ENCODE results near the gene LCN2.
A peak's percentile ranks its signal among the peaks of the same experiment; 100 is the strongest.
"Not testable (repeated sequence)": the region's sequence is repeated elsewhere in the genome, so short reads cannot be mapped to it uniquely, and the experiment has no call there.

The LCN2 gene

DNA sequence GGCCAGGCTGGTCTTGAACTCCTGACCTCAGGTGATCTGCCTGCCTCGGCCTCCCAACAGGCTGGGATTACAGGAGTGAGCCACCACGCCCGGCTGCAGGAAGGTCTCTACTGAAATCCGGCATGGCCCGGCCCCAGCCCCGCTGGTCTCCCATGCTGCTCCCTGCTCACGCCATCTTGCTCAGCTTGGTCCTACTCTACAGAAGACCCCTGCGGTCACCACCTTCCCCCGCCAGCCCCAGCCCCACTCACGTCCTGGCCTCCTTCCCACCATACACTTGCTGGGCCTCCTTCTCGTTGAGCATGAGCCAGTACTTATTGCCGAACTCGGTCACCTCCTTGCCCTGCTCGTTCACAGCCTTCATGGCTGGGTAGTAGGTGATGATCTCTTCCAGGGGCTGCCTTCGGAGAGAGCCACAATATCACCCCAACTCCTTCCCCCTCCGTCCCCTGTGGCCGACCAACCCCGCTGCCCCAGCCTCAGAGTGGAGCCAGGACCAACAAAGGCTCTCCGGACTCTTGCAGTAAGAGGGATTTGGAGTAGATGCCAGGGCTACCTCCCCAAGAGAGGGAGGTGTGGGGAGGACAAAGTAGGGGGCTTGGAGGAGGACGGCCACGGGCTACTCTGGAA, 25.7 kb upstream of the LCN2 start:
- Histone ChIP-seq H3K4me1 (ENCODE audit: control insufficient read depth, insufficient read depth, low read length) (0 out of 2 replicates have a peak, but pooled peaks cover 2% of the 10 kb centered on the region), H3K36me3 (ENCODE audit: control insufficient read depth, insufficient read depth, low read length) (peaks cover 49% of the 10 kb centered on the region), H3K27me3 (ENCODE audit: control insufficient read depth, insufficient read depth, low read length) (no peaks in the 10 kb centered on the region), H3K9me3 (ENCODE audit: control insufficient read depth, insufficient read depth, low read depth, low read length) (no peaks in the 10 kb centered on the region), H3K4me3 (ENCODE audit: low read depth, low read length) (no peak overlapping the region), H3K27ac (ENCODE audit: low read depth, low read length) (no peak overlapping the region), H3K9ac (ENCODE audit: low read length) (no peak overlapping the region)

- H3K27ac ChIP-seq (ENCODE audit: low read depth, low read length) = no peak overlapping the region
- no peaks in the 10 kb centered on the region for H3K9me3 ChIP-seq (ENCODE audit: control insufficient read depth, insufficient read depth, low read depth, low read length)
- peaks cover 5% of the 10 kb centered on the region for H3K4me1 ChIP-seq (ENCODE audit: control insufficient read depth, insufficient read depth, low read length)
- peaks cover 49% of the 10 kb centered on the region for H3K36me3 ChIP-seq (ENCODE audit: control insufficient read depth, insufficient read depth, low read length)
- H3K27me3 ChIP-seq (ENCODE audit: control insufficient read depth, insufficient read depth, low read length) = peaks cover 7% of the 10 kb centered on the region; the same call in 1 of the 2 replicates
- no peak overlapping the region for H3K4me3 ChIP-seq (ENCODE audit: low read depth, low read length)
- H3K9ac ChIP-seq (ENCODE audit: low read length) = no peak overlapping the region
Measured at GRCh38 chr9:128124451-128124850, 24.8 kb upstream of the LCN2 start.

GRCh38 chr9:128124873-128125579, 24.2 kb upstream of the LCN2 start:
- H3K4me3 ChIP-seq (ENCODE audit: low read depth, low read length) = no peak overlapping the region
- H3K27me3 ChIP-seq (ENCODE audit: control insufficient read depth, insufficient read depth, low read length) = peaks cover 7% of the 10 kb centered on the region; the same call in 1 of the 2 replicates
- H3K9me3 ChIP-seq (ENCODE audit: control insufficient read depth, insufficient read depth, low read depth, low read length) = no peaks in the 10 kb centered on the region
- H3K4me1 ChIP-seq (ENCODE audit: control insufficient read depth, insufficient read depth, low read length) = peaks cover 5% of the 10 kb centered on the region
- no peak overlapping the region for H3K27ac ChIP-seq (ENCODE audit: low read depth, low read length)
- H3K9ac ChIP-seq (ENCODE audit: low read length) = no peak overlapping the region
- H3K36me3 ChIP-seq (ENCODE audit: control insufficient read depth, insufficient read depth, low read length) = peaks cover 48% of the 10 kb centered on the region

DNA sequence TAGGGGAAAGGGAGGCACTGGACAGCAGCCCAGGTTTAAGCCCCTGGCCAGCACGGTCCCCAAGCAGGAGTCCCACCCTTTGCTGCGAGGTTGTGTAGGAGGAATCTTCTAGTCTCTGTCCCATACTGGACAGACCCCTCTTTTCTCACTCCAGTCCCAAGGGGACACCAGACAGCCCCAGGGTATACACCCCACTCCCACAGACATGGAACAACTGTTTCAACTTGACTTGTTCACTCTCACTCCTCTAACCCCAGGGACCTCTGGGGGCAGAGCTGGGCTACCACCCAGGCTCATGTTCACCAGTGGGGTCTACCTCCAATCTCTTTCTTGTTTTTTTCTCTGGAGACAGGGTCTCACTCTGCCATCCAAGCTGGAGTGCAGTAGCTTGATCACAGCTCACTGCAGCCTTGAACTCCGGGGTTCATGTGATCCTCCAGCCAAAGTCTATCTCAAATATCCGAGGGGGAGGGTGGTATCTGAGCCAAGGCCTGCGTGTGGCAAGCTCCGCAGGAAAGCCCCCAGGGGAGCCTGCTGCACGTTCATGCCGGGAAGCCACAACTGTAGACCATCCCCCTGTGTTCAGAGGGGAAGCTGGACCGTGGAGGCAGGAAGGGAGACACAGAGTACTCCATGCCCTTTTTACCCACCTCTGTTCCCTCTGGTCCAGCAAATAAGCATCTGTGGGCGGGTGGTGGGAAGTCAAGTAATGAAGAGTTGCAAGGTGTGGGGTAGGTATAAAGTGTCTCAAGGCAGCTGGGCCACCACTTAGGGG, 23.5 kb upstream of the LCN2 start:
- peak overlapping the region; percentile 28; the same call in 1 of the 2 replicates for H3K4me3 ChIP-seq (ENCODE audit: low read depth, low read length)
- peaks cover 7% of the 10 kb centered on the region; the same call in 1 of the 2 replicates for H3K27me3 ChIP-seq (ENCODE audit: control insufficient read depth, insufficient read depth, low read length)
- peaks cover 5% of the 10 kb centered on the region for H3K4me1 ChIP-seq (ENCODE audit: control insufficient read depth, insufficient read depth, low read length)
- H3K36me3 ChIP-seq (ENCODE audit: control insufficient read depth, insufficient read depth, low read length) = peaks cover 41% of the 10 kb centered on the region
- no peaks in the 10 kb centered on the region for H3K9me3 ChIP-seq (ENCODE audit: control insufficient read depth, insufficient read depth, low read depth, low read length)
- H3K9ac ChIP-seq (ENCODE audit: low read length) = no peak overlapping the region
- H3K27ac ChIP-seq (ENCODE audit: low read depth, low read length) = no peak overlapping the region

GRCh38 chr9:128127568-128127989, 21.7 kb upstream of the LCN2 start, which contains the start of gene PTGES2:
Gene PTGES2 (minus strand): TSS chr9:128127729. CDS start chr9:128127717, 12 bp downstream.
- H3K4me3 ChIP-seq (ENCODE audit: low read depth, low read length) = peak within 1 kb of the TSS; percentile 81
- H3K27ac ChIP-seq (ENCODE audit: low read depth, low read length) = peak within 1 kb of the TSS; percentile 98
- H3K4me1 ChIP-seq (ENCODE audit: control insufficient read depth, insufficient read depth, low read length) = peaks cover 5% of the 10 kb centered on the region
- H3K9me3 ChIP-seq (ENCODE audit: control insufficient read depth, insufficient read depth, low read depth, low read length) = no peaks in the 10 kb centered on the region
- peaks cover 13% of the 10 kb centered on the region; the same call in 1 of the 2 replicates for H3K27me3 ChIP-seq (ENCODE audit: control insufficient read depth, insufficient read depth, low read length)
- H3K9ac ChIP-seq (ENCODE audit: low read length) = peak within 1 kb of the TSS; percentile 96
- peaks cover 23% of the 10 kb centered on the region for H3K36me3 ChIP-seq (ENCODE audit: control insufficient read depth, insufficient read depth, low read length)

- Histone ChIP-seq H3K27ac (ENCODE audit: low read depth, low read length) (peak overlapping the region; percentile 98), H3K36me3 (ENCODE audit: control insufficient read depth, insufficient read depth, low read length) (peaks cover 16% of the 10 kb centered on the region), H3K27me3 (ENCODE audit: control insufficient read depth, insufficient read depth, low read length) (peaks cover 13% of the 10 kb centered on the region; the same call in 1 of the 2 replicates), H3K9ac (ENCODE audit: low read length) (peak overlapping the region; percentile 96), H3K9me3 (ENCODE audit: control insufficient read depth, insufficient read depth, low read depth, low read length) (no peaks in the 10 kb centered on the region), H3K4me1 (ENCODE audit: control insufficient read depth, insufficient read depth, low read length) (peaks cover 5% of the 10 kb centered on the region), H3K4me3 (ENCODE audit: low read depth, low read length) (peak overlapping the region; percentile 81)
Measured at GRCh38 chr9:128127990-128128835, 21.0 kb upstream of the LCN2 start.

DNA sequence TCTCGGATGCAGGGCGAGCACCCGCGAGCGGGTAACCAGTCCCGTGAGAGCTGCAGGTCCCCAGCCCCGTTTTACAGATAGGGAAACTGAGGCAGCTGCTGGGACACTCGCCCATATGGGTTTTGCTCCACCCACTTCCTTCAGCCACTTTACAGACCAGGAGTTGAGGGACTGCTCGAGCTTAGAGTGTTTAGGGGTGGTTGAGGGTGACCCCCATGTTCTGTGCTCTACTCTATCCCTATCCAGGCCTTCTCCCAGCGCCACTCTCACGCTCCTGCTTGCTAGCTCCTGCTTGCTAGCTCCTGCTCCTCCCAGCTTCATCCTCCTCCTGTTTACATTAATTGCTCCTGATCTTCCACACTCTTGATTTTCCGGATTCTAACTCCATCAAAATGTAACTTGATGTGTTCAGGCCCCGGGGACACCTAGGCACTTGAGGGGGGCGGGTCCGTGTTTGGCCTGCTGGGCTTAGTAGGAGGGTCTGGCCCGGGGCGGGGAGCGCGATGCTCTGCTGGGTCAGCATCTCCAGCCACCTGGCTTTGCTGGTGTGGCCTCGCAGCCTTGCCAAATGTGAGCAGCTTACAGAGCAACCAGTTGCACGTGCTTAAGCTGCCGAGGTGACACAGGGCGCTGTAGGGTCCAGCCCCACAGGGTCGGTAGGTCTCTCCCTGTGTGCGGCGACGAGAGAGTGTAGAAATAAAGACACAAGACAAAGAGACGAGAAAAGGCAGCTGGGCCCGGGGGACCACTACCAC, 20.2 kb upstream of the LCN2 start:
- H3K36me3 ChIP-seq (ENCODE audit: control insufficient read depth, insufficient read depth, low read length) = peaks cover 9% of the 10 kb centered on the region
- no peaks in the 10 kb centered on the region for H3K9me3 ChIP-seq (ENCODE audit: control insufficient read depth, insufficient read depth, low read depth, low read length)
- peaks cover 5% of the 10 kb centered on the region for H3K4me1 ChIP-seq (ENCODE audit: control insufficient read depth, insufficient read depth, low read length)
- peaks cover 13% of the 10 kb centered on the region; the same call in 1 of the 2 replicates for H3K27me3 ChIP-seq (ENCODE audit: control insufficient read depth, insufficient read depth, low read length)
- peak overlapping the region; percentile 81 for H3K4me3 ChIP-seq (ENCODE audit: low read depth, low read length)
- H3K27ac ChIP-seq (ENCODE audit: low read depth, low read length) = no peak overlapping the region
- H3K9ac ChIP-seq (ENCODE audit: low read length) = peak overlapping the region; percentile 56

- not testable (repeated sequence) for H3K4me1 ChIP-seq (ENCODE audit: control insufficient read depth, insufficient read depth, low read length); H3K36me3 ChIP-seq (ENCODE audit: control insufficient read depth, insufficient read depth, low read length); H3K9ac ChIP-seq (ENCODE audit: low read length); H3K27ac ChIP-seq (ENCODE audit: low read depth, low read length); H3K4me3 ChIP-seq (ENCODE audit: low read depth, low read length); H3K9me3 ChIP-seq (ENCODE audit: control insufficient read depth, insufficient read depth, low read depth, low read length)
- H3K27me3 ChIP-seq (ENCODE audit: control insufficient read depth, insufficient read depth, low read length) = peaks cover 13% of the 10 kb centered on the region; the same call in 1 of the 2 replicates
Measured at GRCh38 chr9:128129976-128130590, 19.2 kb upstream of the LCN2 start.

- H3K9me3 ChIP-seq (ENCODE audit: control insufficient read depth, insufficient read depth, low read depth, low read length); H3K4me3 ChIP-seq (ENCODE audit: low read depth, low read length); H3K27ac ChIP-seq (ENCODE audit: low read depth, low read length); H3K9ac ChIP-seq (ENCODE audit: low read length); H3K4me1 ChIP-seq (ENCODE audit: control insufficient read depth, insufficient read depth, low read length); H3K36me3 ChIP-seq (ENCODE audit: control insufficient read depth, insufficient read depth, low read length): not testable (repeated sequence)
- H3K27me3 ChIP-seq (ENCODE audit: control insufficient read depth, insufficient read depth, low read length) = peaks cover 13% of the 10 kb centered on the region; the same call in 1 of the 2 replicates
Measured at GRCh38 chr9:128130651-128131050, 18.6 kb upstream of the LCN2 start.

Data from HUES6 (cell line).